ENCODE measurements around the gene AP5M1. TPM values are rescaled to one million over a fixed set of nuclear protein-coding genes. Genes with fewer than 3 reads are reported as not detected.

Gene AP5M1
- total RNA-seq, 1 experiment from 2014 or later: 32.6 TPM

DNA sequence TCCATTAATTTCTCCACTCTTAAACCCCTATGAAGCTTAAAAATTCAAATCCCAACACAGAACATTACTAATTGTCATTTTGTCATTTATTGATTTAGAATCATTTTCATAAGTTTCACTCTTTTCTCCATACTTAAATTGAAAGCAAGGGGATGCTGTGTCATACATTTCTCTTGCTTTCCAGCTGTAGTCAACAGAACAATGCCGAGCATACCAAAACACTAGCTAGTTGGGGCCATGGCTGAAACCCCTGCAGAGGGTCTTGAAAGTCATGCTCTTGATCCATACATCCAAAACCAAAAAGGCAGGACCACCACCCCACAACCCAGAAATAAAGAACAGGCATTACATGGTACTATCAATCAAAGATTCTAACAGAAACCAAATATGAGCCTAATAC is 9.1 kb upstream of the AP5M1 start:
- Mint-ChIP-seq H3K9me3 (ENCODE audit: unreplicated experiment) (no peaks in the 10 kb centered on the region), H3K4me1 (ENCODE audit: insufficient read depth, unreplicated experiment) (peaks cover 26% of the 10 kb centered on the region), H3K36me3 (ENCODE audit: insufficient read depth, unreplicated experiment) (no peaks in the 10 kb centered on the region), H3K4me3 (ENCODE audit: unreplicated experiment) (no peak overlapping the region), H3K27ac (ENCODE audit: low read depth, unreplicated experiment) (no peak overlapping the region), H3K27me3 (ENCODE audit: insufficient read depth, unreplicated experiment) (no peaks in the 10 kb centered on the region)
- POLR2A ChIA-PET: interaction anchor here (1.0 to 1.5 kb wide), 3 partner anchors 9 to 16 kb away, joined by 3 to 10 read pairs (median 5); partner anchors contain the start of genes AP5M1 and EXOC5
- no TSS peak for BruUV-seq (replicated peaks)
- CTCF ChIA-PET: interaction anchor here (0.6 to 1.2 kb wide), 3 partner anchors 57 to 593 kb away, joined by 3 to 4 read pairs (median 3); no protein-coding TSS in a partner anchor
- intact Hi-C loops (cut with micrococcal nuclease): no loop called here
- DNase-seq (ENCODE audit: unreplicated experiment): no peak
- TF ChIP-seq, protein P1, sequence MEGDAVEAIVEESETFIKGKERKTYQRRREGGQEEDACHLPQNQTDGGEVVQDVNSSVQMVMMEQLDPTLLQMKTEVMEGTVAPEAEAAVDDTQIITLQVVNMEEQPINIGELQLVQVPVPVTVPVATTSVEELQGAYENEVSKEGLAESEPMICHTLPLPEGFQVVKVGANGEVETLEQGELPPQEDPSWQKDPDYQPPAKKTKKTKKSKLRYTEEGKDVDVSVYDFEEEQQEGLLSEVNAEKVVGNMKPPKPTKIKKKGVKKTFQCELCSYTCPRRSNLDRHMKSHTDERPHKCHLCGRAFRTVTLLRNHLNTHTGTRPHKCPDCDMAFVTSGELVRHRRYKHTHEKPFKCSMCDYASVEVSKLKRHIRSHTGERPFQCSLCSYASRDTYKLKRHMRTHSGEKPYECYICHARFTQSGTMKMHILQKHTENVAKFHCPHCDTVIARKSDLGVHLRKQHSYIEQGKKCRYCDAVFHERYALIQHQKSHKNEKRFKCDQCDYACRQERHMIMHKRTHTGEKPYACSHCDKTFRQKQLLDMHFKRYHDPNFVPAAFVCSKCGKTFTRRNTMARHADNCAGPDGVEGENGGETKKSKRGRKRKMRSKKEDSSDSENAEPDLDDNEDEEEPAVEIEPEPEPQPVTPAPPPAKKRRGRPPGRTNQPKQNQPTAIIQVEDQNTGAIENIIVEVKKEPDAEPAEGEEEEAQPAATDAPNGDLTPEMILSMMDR (IDR thresholded peaks at IDR 0.05; ENCODE audit: unreplicated experiment): no peak

GRCh38 chr14:57261604-57262003 is 7.2 kb upstream of the AP5M1 start:
- no peak overlapping the region for H3K27ac Mint-ChIP-seq (ENCODE audit: low read depth, unreplicated experiment)
- BruUV-seq (replicated peaks): no TSS peak
- no peaks in the 10 kb centered on the region for H3K27me3 Mint-ChIP-seq (ENCODE audit: insufficient read depth, unreplicated experiment)
- no peak overlapping the region for H3K4me3 Mint-ChIP-seq (ENCODE audit: unreplicated experiment)
- ChIA-PET POLR2A (no interaction called here), CTCF (no interaction called here)
- intact Hi-C loops (cut with micrococcal nuclease): no loop called here
- DNase-seq (ENCODE audit: unreplicated experiment): no peak
- TF ChIP-seq, protein P1 (IDR thresholded peaks at IDR 0.05; ENCODE audit: unreplicated experiment): no peak
- H3K36me3 Mint-ChIP-seq (ENCODE audit: insufficient read depth, unreplicated experiment): no peaks in the 10 kb centered on the region
- peaks cover 26% of the 10 kb centered on the region for H3K4me1 Mint-ChIP-seq (ENCODE audit: insufficient read depth, unreplicated experiment)
- no peaks in the 10 kb centered on the region for H3K9me3 Mint-ChIP-seq (ENCODE audit: unreplicated experiment)

GRCh38 chr14:57262117-57262516 is 6.7 kb upstream of the AP5M1 start:
- no TSS peak for BruUV-seq (replicated peaks)
- H3K4me1 Mint-ChIP-seq (ENCODE audit: insufficient read depth, unreplicated experiment): peaks cover 27% of the 10 kb centered on the region
- no peaks in the 10 kb centered on the region for H3K36me3 Mint-ChIP-seq (ENCODE audit: insufficient read depth, unreplicated experiment)
- no peak overlapping the region for H3K4me3 Mint-ChIP-seq (ENCODE audit: unreplicated experiment)
- no peak overlapping the region for H3K27ac Mint-ChIP-seq (ENCODE audit: low read depth, unreplicated experiment)
- ChIA-PET CTCF (no interaction called here), POLR2A (interaction anchor here (1.5 kb wide), 1 partner anchor 16 kb away, joined by 3 read pairs; no protein-coding TSS in a partner anchor)
- H3K27me3 Mint-ChIP-seq (ENCODE audit: insufficient read depth, unreplicated experiment): no peaks in the 10 kb centered on the region
- H3K9me3 Mint-ChIP-seq (ENCODE audit: unreplicated experiment): no peaks in the 10 kb centered on the region
- TF ChIP-seq, protein P1 (IDR thresholded peaks at IDR 0.05; ENCODE audit: unreplicated experiment): no peak
- intact Hi-C loops (cut with micrococcal nuclease): no loop called here
- DNase-seq (ENCODE audit: unreplicated experiment): no peak

GRCh38 chr14:57266065-57266464 is 2.7 kb upstream of the AP5M1 start:
- Mint-ChIP-seq H3K4me3 (ENCODE audit: unreplicated experiment) (no peak overlapping the region), H3K4me1 (ENCODE audit: insufficient read depth, unreplicated experiment) (peaks cover 27% of the 10 kb centered on the region)
- no peak for DNase-seq (ENCODE audit: unreplicated experiment)

More at GRCh38 chr14:57266065-57266464, 2.7 kb upstream of the AP5M1 start:
- Mint-ChIP-seq H3K27me3 (ENCODE audit: insufficient read depth, unreplicated experiment) (no peaks in the 10 kb centered on the region), H3K9me3 (ENCODE audit: unreplicated experiment) (no peaks in the 10 kb centered on the region), H3K27ac (ENCODE audit: low read depth, unreplicated experiment) (no peak overlapping the region), H3K36me3 (ENCODE audit: insufficient read depth, unreplicated experiment) (peaks cover 13% of the 10 kb centered on the region)
- TF ChIP-seq, protein P1 (IDR thresholded peaks at IDR 0.05; ENCODE audit: unreplicated experiment): no peak
- intact Hi-C loops (cut with micrococcal nuclease): no loop called here
- ChIA-PET CTCF (no interaction called here), POLR2A (interaction anchor here (0.6 kb wide), 1 partner anchor 32 kb away, joined by 3 read pairs; no protein-coding TSS in a partner anchor)
- no TSS peak for BruUV-seq (replicated peaks)

Data from MCF 10A (cell line).